ENCODE measurements around the gene ELP1. TPM values are rescaled to one million over a fixed set of nuclear protein-coding genes. Genes with fewer than 3 reads are reported as not detected.

The ELP1 gene
- total and polyA plus RNA-seq, 2 of the 4 experiments (the other 2 are of a cell fraction), result 20.0 to 43.2 TPM

- in situ Hi-C loops (cut with MboI; ENCODE audit: low sequenced_read_pairs), result no loop called here
- Histone ChIP-seq H3K4ac (ENCODE audit: low read depth, low read length) (no peak overlapping the region), H3K79me1 (ENCODE audit: low read depth in 1 of 2, low read length in 2 of 2) (no peaks in the 10 kb centered on the region), H4K20me1 (ENCODE audit: insufficient read depth, low read length) (no peaks in the 10 kb centered on the region), H3K56ac (ENCODE audit: extremely low read depth, insufficient read depth, low read length) (no peak overlapping the region), H3K9ac (ENCODE audit: low read depth, low read length) (no peak overlapping the region), H3K4me1 (ENCODE audit: control insufficient read depth, insufficient read depth, low read length) (no peaks in the 10 kb centered on the region), H3K18ac (ENCODE audit: low read depth, low read length) (no peak overlapping the region), H3K9me1 (ENCODE audit: insufficient read depth, low read length) (no peaks in the 10 kb centered on the region), H2BK5ac (ENCODE audit: low read depth, low read length, poor library complexity, severe bottlenecking) (no peak overlapping the region), H3K27me3 (ENCODE audit: control insufficient read depth, insufficient read depth, low read length) (no peaks in the 10 kb centered on the region; the same call in 1 of the 2 replicates), H3K23ac (ENCODE audit: low read depth, low read length) (no peak overlapping the region), H4K91ac (ENCODE audit: insufficient read depth, low read depth, low read length) (no peak overlapping the region), H3K36me3 (ENCODE audit: control insufficient read depth, insufficient read depth, low read length) (no peaks in the 10 kb centered on the region), H2BK20ac (ENCODE audit: low read depth, low read length) (no peak overlapping the region), H2AK9ac (replicated peaks; ENCODE audit: low read depth, low read length, poor library complexity) (no peak overlapping the region), H3K9me3 (ENCODE audit: control insufficient read depth, insufficient read depth, low read length) (no peaks in the 10 kb centered on the region), H2AFZ (replicated peaks; ENCODE audit: low read length, poor library complexity) (no peak overlapping the region), H2AK5ac (ENCODE audit: low read depth, low read length) (no peak overlapping the region), H3K27ac (ENCODE audit: insufficient read depth, low read length) (no peak overlapping the region), H4K8ac (ENCODE audit: low read depth in 2 of 2, low read length in 2 of 2) (no peak overlapping the region), H2BK120ac (ENCODE audit: low read depth, low read length) (no peak overlapping the region), H2BK15ac (ENCODE audit: low read depth, low read length) (no peak overlapping the region), H3K4me3 (ENCODE audit: insufficient read depth, low read depth, low read length) (no peak overlapping the region), H3K4me2 (ENCODE audit: low read depth, low read length) (no peak overlapping the region), H3K14ac (replicated peaks; ENCODE audit: low read depth, low read length) (no peak overlapping the region), H4K5ac (ENCODE audit: low read depth, low read length) (no peak overlapping the region)
- dilution Hi-C loops (cut with HindIII; ENCODE audit: low sequenced_read_pairs, unreplicated experiment), result no loop called here
- no TSS peak for BruUV-seq (replicated peaks)
- ChIA-PET POLR2A (ENCODE audit: unreplicated experiment) (no interaction called here), CTCF (no interaction called here)
- DNase-seq, result no peak
- intact Hi-C loops (cut with micrococcal nuclease), result loop anchor here (2.0 kb wide), 1 partner anchor 19 kb away; no protein-coding TSS in a partner anchor
- TF ChIP-seq USF2 (IDR thresholded peaks at IDR 0.05; ENCODE audit: low read depth, low read length), result no peak
- no peak for ATAC-seq (ENCODE audit: low read depth)
- WGBS, 2 experiments (ENCODE audit: extremely low coverage in 2 of 2, insufficient read length in 1 of 2), result no CpG with 5 or more reads among the region's 5 CpGs
These were observed 88.4 kb downstream of the ELP1 start for GRCh38 chr9:108845507-108845906.
